Stimulated activated naive B cell treated with anti-CD40 and anti-IgM and Interleukin-4, amounts not matched to agents 10 μg/mL and 1 μg/mL and 100 μg/mL, for 72 hours (primary cell): ENCODE data around the gene ROBO1.

Experiments used
- ATAC-seq, 2 donors: fragments of 150-1000 bp; cut with Tn5 transposase; replicated peaks; 2 replicates each; pipeline ENCODE4 v1.10.0; 2021; ENCODE audit warnings: moderate library complexity in 1 of 2
- DNase-seq: peaks from one replicate; pipeline ENCODE4 v3.0.0; 2021
- H3K27ac Mint-ChIP-seq: one replicate; pipeline ENCODE4 v1.8.0; 2022; ENCODE audit warnings: mild to moderate bottlenecking, mixed read lengths
- H3K27me3 Mint-ChIP-seq, 2 donors: one replicate each; pipeline ENCODE4 v1.8.0; 2022; ENCODE audit warnings: mixed read lengths in 2 of 2
- H3K36me3 Mint-ChIP-seq, 2 donors: one replicate each; pipeline ENCODE4 v1.8.0; 2022; ENCODE audit warnings: mixed read lengths in 2 of 2, mild to moderate bottlenecking in 1 of 2
- H3K4me1 Mint-ChIP-seq, 2 donors: one replicate each; pipeline ENCODE4 v1.8.0; 2022; ENCODE audit warnings: mixed read lengths in 2 of 2, mild to moderate bottlenecking in 1 of 2
- H3K4me3 Mint-ChIP-seq, 2 donors: one replicate each; pipeline ENCODE4 v1.8.0; 2022; ENCODE audit warnings: mild to moderate bottlenecking in 2 of 2, mixed read lengths in 2 of 2, moderate library complexity in 1 of 2
- H3K9me3 Mint-ChIP-seq, 2 donors: one replicate each; pipeline ENCODE4 v1.8.0; 2022; ENCODE audit warnings: mixed read lengths in 2 of 2, mild to moderate bottlenecking in 1 of 2

The ROBO1 gene

DNA sequence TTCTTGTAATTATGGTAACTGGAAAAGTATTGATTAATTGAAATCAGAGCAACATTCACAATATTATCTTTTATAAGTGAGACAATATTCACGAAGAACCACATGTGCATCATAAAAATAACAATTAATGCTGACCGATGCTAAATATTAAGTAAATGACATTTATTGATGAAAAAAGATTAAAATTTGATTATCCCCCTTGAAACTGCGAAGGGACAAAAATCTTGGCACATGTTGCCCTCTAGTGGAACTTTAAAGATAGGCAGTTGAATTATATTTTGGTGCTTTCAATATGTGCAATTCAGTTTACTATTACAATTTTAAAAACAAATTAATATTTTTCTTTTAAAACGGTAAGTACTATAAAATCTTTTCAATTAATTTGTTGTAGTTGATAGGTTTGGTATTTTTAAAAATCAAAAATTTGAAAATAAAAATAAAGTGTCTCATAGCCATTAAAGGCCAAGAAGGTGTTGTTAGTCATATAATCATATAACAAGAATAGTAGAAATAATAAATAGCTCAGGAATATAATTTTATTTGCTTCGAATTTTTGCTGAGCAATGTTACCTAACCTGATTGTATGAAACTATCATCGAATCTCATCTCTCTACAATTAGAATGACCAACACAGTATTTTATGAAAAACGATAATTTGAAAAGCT is 270.2 kb downstream of the ROBO1 start:
- ATAC-seq (no peak), DNase-seq (no peak)
- peaks cover 0 to 2% of the 10 kb centered on the region in 2 donors for H3K9me3 Mint-ChIP-seq

DNA sequence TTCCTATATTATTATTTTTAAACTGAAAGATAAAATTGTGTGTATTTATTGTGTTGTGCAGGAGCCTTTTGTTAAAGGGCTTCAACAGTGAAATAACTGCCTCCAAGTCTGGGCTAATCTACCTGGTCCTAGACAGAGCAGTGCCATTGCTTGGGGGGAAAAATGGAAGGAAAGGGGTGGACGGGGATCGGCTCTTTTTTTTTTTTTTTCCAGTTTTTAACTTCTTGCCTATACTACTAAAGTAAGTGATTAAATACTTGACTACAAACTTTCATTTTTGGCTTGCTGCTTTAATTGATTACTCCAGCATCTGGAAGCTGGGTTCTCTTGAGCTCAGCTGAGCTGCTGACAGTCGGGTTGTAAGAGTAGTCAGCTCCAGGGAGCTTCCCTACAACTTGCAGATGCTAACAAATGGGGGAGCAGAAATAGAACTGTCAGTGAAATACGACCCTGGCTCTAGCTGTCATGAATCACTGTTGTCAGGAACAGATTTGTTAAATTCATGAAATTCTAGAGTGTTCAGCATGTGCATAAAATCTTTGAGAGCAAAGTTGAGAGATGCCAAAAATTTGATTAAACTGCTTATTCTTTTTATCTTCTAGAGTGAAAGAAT is 276.7 kb downstream of the ROBO1 start:
- Mint-ChIP-seq H3K9me3 (no peaks in the 10 kb centered on the region), H3K4me1 (no peaks in the 10 kb centered on the region), H3K27ac (no peak overlapping the region), H3K27me3 (no peaks in the 10 kb centered on the region), H3K36me3 (no peaks in the 10 kb centered on the region), H3K4me3 (no peak overlapping the region)
- DNase-seq (no peak), ATAC-seq (no peak)

More for the DNA sequence above, 270.2 kb downstream of the ROBO1 start:
- H3K4me3 Mint-ChIP-seq, result no peak overlapping the region
- no peak overlapping the region for H3K27ac Mint-ChIP-seq
- no peaks in the 10 kb centered on the region for H3K27me3 Mint-ChIP-seq
- H3K36me3 Mint-ChIP-seq, result no peaks in the 10 kb centered on the region
- H3K4me1 Mint-ChIP-seq, result no peaks in the 10 kb centered on the region

- Mint-ChIP-seq H3K9me3 (no peaks in the 10 kb centered on the region), H3K4me3 (no peak overlapping the region), H3K36me3 (no peaks in the 10 kb centered on the region), H3K27ac (no peak overlapping the region), H3K27me3 (no peaks in the 10 kb centered on the region), H3K4me1 (no peaks in the 10 kb centered on the region)
- ATAC-seq, result no peak
- DNase-seq, result no peak
Observed at GRCh38 chr3:79490165-79491028, 277.4 kb downstream of the ROBO1 start.

GRCh38 chr3:79488407-79488806 is 279.4 kb downstream of the ROBO1 start:
- DNase-seq (no peak), ATAC-seq (no peak)
- Mint-ChIP-seq H3K4me3 (no peak overlapping the region), H3K4me1 (no peaks in the 10 kb centered on the region), H3K9me3 (no peaks in the 10 kb centered on the region), H3K27ac (no peak overlapping the region), H3K36me3 (no peaks in the 10 kb centered on the region), H3K27me3 (no peaks in the 10 kb centered on the region)

GRCh38 chr3:79480746-79481145 is 287.1 kb downstream of the ROBO1 start:
- no peak for DNase-seq
- H3K9me3 Mint-ChIP-seq, result peaks cover 0 to 2% of the 10 kb centered on the region in 2 donors
- no peak overlapping the region for H3K4me3 Mint-ChIP-seq
- H3K27me3 Mint-ChIP-seq, result no peaks in the 10 kb centered on the region
- H3K27ac Mint-ChIP-seq, result no peak overlapping the region
- ATAC-seq, result no peak
- no peaks in the 10 kb centered on the region for H3K36me3 Mint-ChIP-seq
- H3K4me1 Mint-ChIP-seq, result no peaks in the 10 kb centered on the region

DNA sequence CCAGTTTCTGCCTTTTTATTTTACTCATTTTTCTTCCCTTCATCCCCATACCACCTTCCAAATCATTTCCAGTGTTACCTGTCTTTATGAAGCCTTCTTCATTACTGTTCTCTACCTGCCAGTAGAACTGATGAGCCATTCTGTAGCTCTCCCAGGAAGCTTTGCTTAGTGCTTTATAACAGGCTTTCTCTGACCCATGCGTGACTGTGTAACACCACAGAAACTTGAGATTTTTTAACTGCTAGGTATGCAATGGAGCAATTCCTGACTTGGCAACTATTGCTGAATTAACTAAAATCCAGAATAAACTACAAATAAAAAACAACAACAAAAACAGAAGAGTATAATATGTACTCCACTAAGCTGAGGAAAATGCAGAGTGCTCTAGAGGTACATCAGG is 289.2 kb downstream of the ROBO1 start:
- no peaks in the 10 kb centered on the region for H3K4me1 Mint-ChIP-seq
- no peaks in the 10 kb centered on the region for H3K36me3 Mint-ChIP-seq
- H3K27ac Mint-ChIP-seq, result no peak overlapping the region
- ATAC-seq (no peak), DNase-seq (no peak)
- peaks cover 0 to 2% of the 10 kb centered on the region in 2 donors for H3K9me3 Mint-ChIP-seq
- H3K4me3 Mint-ChIP-seq, result no peak overlapping the region
- no peaks in the 10 kb centered on the region for H3K27me3 Mint-ChIP-seq

DNA sequence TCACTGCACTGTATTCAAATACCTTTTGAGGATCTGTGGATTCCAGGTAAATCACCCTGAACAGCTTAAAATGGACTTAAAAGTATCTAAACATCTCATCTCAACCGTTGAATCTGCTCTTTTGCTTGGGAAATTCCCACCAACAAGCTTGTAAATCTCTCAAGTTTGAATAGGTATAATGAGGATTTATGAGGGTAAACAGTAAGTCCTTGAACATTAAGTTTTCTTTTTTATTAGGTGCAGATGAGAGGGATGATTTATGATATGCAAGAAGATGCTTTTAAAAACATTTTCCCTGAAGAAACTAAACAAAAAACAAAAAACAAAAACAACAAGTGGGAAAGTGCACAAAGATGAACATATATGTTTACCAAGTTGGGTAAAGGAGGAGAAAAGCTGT is 290.6 kb downstream of the ROBO1 start:
- Mint-ChIP-seq H3K36me3 (no peaks in the 10 kb centered on the region), H3K9me3 (peaks cover 0 to 2% of the 10 kb centered on the region in 2 donors), H3K4me1 (no peaks in the 10 kb centered on the region), H3K27me3 (no peaks in the 10 kb centered on the region), H3K4me3 (no peak overlapping the region), H3K27ac (no peak overlapping the region)
- ATAC-seq (no peak), DNase-seq (no peak)

GRCh38 chr3:79473993-79474392 is 293.8 kb downstream of the ROBO1 start:
- no peak for DNase-seq
- H3K9me3 Mint-ChIP-seq, result peaks cover 0 to 2% of the 10 kb centered on the region in 2 donors
- no peak for ATAC-seq
- no peaks in the 10 kb centered on the region for H3K36me3 Mint-ChIP-seq
- H3K4me3 Mint-ChIP-seq, result no peak overlapping the region
- no peaks in the 10 kb centered on the region for H3K27me3 Mint-ChIP-seq
- H3K4me1 Mint-ChIP-seq, result no peaks in the 10 kb centered on the region
- no peak overlapping the region for H3K27ac Mint-ChIP-seq

- H3K27me3 Mint-ChIP-seq, result no peaks in the 10 kb centered on the region
- H3K4me1 Mint-ChIP-seq, result no peaks in the 10 kb centered on the region
- no peak overlapping the region for H3K27ac Mint-ChIP-seq
- no peak overlapping the region for H3K4me3 Mint-ChIP-seq
- H3K9me3 Mint-ChIP-seq, result peaks cover 0 to 4% of the 10 kb centered on the region in 2 donors
- DNase-seq, result no peak
- no peak for ATAC-seq
- H3K36me3 Mint-ChIP-seq, result no peaks in the 10 kb centered on the region
Observed at GRCh38 chr3:79467721-79468120, 300.1 kb downstream of the ROBO1 start.

GRCh38 chr3:79461129-79461792 is 306.5 kb downstream of the ROBO1 start:
- no peak for DNase-seq
- ATAC-seq, result no peak
- H3K4me3 Mint-ChIP-seq, result no peak overlapping the region

DNA sequence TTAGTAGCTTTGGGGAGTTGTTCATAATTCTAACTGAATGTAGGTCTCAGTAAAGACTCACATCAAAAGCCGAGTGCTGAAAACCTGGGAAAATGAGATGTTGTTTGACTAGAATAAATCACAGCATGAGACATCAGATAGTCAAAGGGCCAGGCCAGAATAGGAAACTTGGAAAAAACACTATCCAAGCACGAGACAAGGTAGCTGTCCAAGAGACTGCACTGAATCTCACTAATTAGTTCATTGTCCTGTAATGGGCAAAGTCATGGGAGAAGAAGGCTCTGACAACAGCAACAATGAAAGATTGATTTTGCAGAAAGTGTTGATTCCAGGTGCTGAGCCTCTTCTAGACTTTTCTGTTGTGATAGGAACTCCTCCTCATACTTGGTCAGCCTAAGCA is 314.2 kb downstream of the ROBO1 start:
- no peaks in the 10 kb centered on the region for H3K27me3 Mint-ChIP-seq
- H3K4me3 Mint-ChIP-seq, result no peak overlapping the region
- no peaks in the 10 kb centered on the region for H3K4me1 Mint-ChIP-seq
- DNase-seq (no peak), ATAC-seq (no peak)
- no peak overlapping the region for H3K27ac Mint-ChIP-seq
- peaks cover 1 to 4% of the 10 kb centered on the region in 2 donors for H3K9me3 Mint-ChIP-seq
- no peaks in the 10 kb centered on the region for H3K36me3 Mint-ChIP-seq

More at GRCh38 chr3:79461129-79461792, 306.5 kb downstream of the ROBO1 start:
- Mint-ChIP-seq H3K4me1 (no peaks in the 10 kb centered on the region), H3K9me3 (peaks cover 1 to 4% of the 10 kb centered on the region in 2 donors), H3K27me3 (no peaks in the 10 kb centered on the region), H3K27ac (no peak overlapping the region), H3K36me3 (no peaks in the 10 kb centered on the region)

- DNase-seq (no peak), ATAC-seq (no peak)
- Mint-ChIP-seq H3K4me1 (no peaks in the 10 kb centered on the region), H3K27ac (no peak overlapping the region), H3K4me3 (no peak overlapping the region), H3K36me3 (no peaks in the 10 kb centered on the region), H3K9me3 (no peaks in the 10 kb centered on the region), H3K27me3 (no peaks in the 10 kb centered on the region)
Observed at GRCh38 chr3:79436387-79436786, 331.4 kb downstream of the ROBO1 start.

DNA sequence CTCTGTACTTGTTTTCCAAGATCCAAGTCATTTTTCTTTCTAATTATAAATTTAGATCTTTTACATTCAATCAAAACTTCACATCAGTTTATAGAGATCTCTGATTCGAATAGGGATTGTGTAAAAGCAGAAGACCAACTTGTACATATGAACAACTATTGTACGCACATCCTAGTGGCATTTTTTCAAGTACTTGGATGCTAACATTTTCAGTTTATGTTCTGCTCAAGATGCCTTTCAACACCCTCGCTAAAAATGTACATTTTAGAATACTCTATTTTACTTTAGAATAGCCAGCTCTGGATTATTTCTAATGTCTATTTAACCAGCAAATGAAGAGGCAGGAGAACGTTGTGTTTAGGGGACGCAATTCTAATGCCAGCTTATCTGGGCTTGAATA is 340.7 kb downstream of the ROBO1 start:
- DNase-seq (no peak), ATAC-seq (no peak)
- H3K27me3 Mint-ChIP-seq, result no peaks in the 10 kb centered on the region
- no peak overlapping the region for H3K27ac Mint-ChIP-seq
- peaks cover 1 to 3% of the 10 kb centered on the region in 2 donors for H3K9me3 Mint-ChIP-seq
- no peak overlapping the region for H3K4me3 Mint-ChIP-seq
- H3K4me1 Mint-ChIP-seq, result no peaks in the 10 kb centered on the region
- H3K36me3 Mint-ChIP-seq, result no peaks in the 10 kb centered on the region

DNA sequence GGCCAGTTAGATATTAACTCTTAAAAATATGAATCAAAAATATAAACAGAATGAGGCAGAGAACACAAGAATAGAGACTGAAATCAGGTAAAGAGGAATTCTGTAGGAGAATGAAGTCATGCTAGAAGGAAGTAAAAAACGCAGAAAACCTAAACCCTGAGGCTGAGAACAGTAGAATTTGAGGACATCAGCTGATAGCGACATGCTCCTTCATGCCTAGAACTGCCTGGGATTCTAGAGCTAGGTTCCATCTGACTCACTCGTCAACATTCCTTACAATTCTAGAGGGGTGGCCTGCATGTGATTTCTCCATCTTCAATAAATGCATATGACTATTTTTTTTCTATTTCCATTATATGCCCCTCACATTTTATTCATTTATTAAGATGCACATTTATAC is 343.0 kb downstream of the ROBO1 start:
- no peaks in the 10 kb centered on the region for H3K4me1 Mint-ChIP-seq
- H3K36me3 Mint-ChIP-seq, result no peaks in the 10 kb centered on the region
- H3K27ac Mint-ChIP-seq, result no peak overlapping the region
- DNase-seq (no peak), ATAC-seq (no peak)
- H3K4me3 Mint-ChIP-seq, result no peak overlapping the region
- H3K9me3 Mint-ChIP-seq, result peaks cover 1 to 3% of the 10 kb centered on the region in 2 donors
- H3K27me3 Mint-ChIP-seq, result no peaks in the 10 kb centered on the region
